ENCODE measurements around the gene DTX1.

DTX1 gene

DNA sequence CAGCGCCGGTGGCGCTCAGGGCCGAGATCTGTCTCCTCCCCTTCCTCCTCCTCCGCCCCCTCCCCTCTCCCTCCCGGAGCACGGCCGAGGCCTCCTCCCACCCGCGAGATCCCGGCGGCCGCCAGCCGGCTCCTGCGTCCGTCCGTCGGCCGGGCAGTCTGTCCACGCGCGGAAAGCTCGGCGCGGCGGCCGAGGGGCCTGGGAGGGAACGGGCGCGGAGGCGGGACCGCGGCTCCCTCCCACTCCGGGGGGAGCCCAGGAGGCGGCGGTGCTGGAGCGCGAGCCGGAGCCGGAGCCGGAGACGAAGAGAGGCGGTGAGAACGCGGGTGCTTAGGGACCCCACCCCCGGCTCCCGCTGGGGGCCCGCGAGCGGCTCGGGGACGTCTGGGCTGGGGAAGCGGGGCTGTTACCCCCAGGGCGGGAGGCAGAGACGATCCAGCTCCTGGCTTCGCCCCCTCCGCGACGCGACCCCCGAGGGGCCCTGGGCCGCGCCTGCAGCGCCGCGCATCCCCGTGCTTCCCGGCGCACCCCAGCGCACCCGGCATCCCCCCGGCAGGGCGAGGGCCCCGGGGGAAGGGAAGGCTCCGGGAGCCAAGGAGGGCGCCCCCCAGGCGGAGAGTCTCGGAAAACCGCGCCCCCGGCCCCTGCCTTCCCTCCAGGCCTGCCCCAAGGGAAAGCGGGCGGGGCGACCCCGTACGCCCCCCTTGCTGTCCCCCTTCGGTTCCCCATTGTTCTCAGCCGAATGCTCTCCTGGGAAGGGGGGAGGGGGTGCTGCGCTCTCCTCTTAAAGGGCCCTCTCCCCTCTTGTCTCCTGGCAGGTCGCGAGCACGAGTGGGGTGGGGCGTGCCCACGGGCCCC is at the start of gene DTX1:
TSS of gene DTX1 (plus strand) at position 100 of the 858 bp plus-strand sequence. CDS start 1,463 bp downstream, outside the sequence.
- Histone ChIP-seq H3K27me3 (ENCODE audit: insufficient read depth, low read length) (peaks cover 86% of the 10 kb centered on the region), H3K27ac (ENCODE audit: low read depth, low read length) (no peak within 1 kb of the TSS), H3K36me3 (ENCODE audit: insufficient read depth, low read length) (no peaks in the 10 kb centered on the region), H3K4me1 (ENCODE audit: control insufficient read depth, insufficient read depth, low read length, unreplicated experiment) (peaks cover 5% of the 10 kb centered on the region), H2AFZ (ENCODE audit: low read length, unreplicated experiment) (no peak within 1 kb of the TSS), H3K4me3 (ENCODE audit: low read depth, low read length) (peak within 1 kb of the TSS; percentile 68), H3K79me2 (ENCODE audit: control insufficient read depth, insufficient read depth, low read length, unreplicated experiment) (no peaks in the 10 kb centered on the region)

DNA sequence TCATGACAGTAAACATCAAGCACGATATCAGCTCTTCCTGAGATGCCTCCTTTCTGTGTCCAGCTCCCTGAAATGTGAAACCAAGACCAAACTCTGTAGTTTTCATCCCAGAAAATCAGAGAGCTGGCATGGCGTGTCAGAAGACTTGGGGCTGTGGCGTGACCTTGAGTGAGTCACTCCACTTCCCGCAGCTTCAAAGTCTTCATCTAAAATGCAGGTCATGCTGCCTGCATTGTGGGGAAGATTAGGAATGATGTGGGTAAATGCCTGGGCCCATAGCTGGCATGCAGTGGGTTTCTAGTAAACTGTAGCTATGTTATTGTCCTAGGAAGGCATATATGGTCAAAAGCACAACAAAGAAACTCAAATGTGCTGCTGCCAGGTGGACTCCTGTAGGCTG is 49.4 kb upstream of the DTX1 start:
- peak overlapping the region; percentile 74 for H3K27ac ChIP-seq (ENCODE audit: low read depth, low read length)
- H3K4me1 ChIP-seq (ENCODE audit: control insufficient read depth, insufficient read depth, low read length, unreplicated experiment): peaks cover 16% of the 10 kb centered on the region
- no peaks in the 10 kb centered on the region for H3K79me2 ChIP-seq (ENCODE audit: control insufficient read depth, insufficient read depth, low read length, unreplicated experiment)
- H2AFZ ChIP-seq (ENCODE audit: low read length, unreplicated experiment): no peak overlapping the region
- H3K36me3 ChIP-seq (ENCODE audit: insufficient read depth, low read length): peaks cover 84% of the 10 kb centered on the region
- H3K4me3 ChIP-seq (ENCODE audit: low read depth, low read length): no peak overlapping the region
- H3K27me3 ChIP-seq (ENCODE audit: insufficient read depth, low read length): no peaks in the 10 kb centered on the region

DNA sequence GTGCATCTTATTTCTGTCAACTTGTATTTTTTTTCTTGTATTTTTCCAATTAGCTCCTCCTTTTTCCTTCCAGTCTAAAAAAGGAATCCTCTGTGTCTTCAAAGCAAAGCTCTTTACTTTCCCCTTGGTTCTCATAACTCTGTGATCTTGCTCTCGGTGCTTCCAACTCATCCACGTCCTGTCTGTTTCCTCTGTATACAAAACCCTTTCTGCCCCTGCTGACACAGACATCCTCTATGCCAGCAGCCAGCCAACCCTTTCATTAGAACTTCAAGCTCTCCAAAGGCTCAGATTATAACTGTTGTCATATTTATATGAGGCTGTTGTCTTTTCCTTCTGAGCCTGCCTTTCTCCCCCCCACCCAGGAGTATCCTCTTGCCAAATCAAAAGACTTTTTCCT is 45.8 kb upstream of the DTX1 start:
- Histone ChIP-seq H3K79me2 (ENCODE audit: control insufficient read depth, insufficient read depth, low read length, unreplicated experiment) (no peaks in the 10 kb centered on the region), H3K4me1 (ENCODE audit: control insufficient read depth, insufficient read depth, low read length, unreplicated experiment) (peaks cover 16% of the 10 kb centered on the region), H3K4me3 (ENCODE audit: low read depth, low read length) (no peak overlapping the region), H2AFZ (ENCODE audit: low read length, unreplicated experiment) (no peak overlapping the region), H3K36me3 (ENCODE audit: insufficient read depth, low read length) (peaks cover 55% of the 10 kb centered on the region), H3K27me3 (ENCODE audit: insufficient read depth, low read length) (no peaks in the 10 kb centered on the region), H3K27ac (ENCODE audit: low read depth, low read length) (no peak overlapping the region)

DNA sequence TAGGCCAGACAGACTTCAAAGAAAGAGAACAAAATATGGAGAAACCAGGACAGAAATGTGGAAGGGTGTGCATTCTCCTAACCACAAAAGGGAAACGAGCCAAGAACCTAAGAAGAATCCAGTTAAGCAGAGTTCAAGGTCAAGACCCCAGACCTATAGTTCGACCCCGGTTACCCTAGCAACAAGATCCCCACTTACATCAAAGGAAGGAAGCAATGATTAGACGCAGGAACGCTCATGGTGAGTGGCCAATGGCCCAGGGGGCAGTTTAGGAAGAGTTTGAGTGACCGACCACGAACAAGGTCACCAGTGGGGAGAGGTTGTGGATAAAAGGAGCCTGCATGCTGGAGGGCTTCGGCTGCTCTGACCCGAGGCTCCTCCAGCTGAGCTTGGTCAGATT is 42.0 kb upstream of the DTX1 start:
- H3K4me3 ChIP-seq (ENCODE audit: low read depth, low read length): no peak overlapping the region
- H3K27me3 ChIP-seq (ENCODE audit: insufficient read depth, low read length): no peaks in the 10 kb centered on the region
- peaks cover 8% of the 10 kb centered on the region for H3K4me1 ChIP-seq (ENCODE audit: control insufficient read depth, insufficient read depth, low read length, unreplicated experiment)
- no peak overlapping the region for H3K27ac ChIP-seq (ENCODE audit: low read depth, low read length)
- peaks cover 25% of the 10 kb centered on the region for H3K36me3 ChIP-seq (ENCODE audit: insufficient read depth, low read length)
- H2AFZ ChIP-seq (ENCODE audit: low read length, unreplicated experiment): no peak overlapping the region
- no peaks in the 10 kb centered on the region for H3K79me2 ChIP-seq (ENCODE audit: control insufficient read depth, insufficient read depth, low read length, unreplicated experiment)

DNA sequence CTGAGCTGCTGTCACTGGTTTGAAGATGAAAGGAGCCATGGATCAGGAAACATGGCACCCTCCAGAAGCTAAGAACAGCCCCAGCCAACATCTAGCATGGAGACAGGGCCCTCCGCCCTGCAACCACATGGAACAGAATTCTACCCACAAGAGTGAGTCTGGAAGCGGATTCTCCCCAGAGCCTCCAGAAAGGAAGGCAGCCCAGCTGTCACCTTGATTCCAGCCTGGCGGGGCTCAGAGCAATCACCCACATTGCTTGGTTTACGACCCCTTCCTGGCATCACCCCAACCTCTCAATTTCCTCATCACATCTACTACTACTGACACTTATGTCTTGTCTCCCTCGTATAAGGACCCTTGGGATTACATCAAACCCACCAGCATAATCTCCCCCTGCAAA is 39.7 kb upstream of the DTX1 start:
- Histone ChIP-seq H3K27ac (ENCODE audit: low read depth, low read length) (no peak overlapping the region), H3K4me1 (ENCODE audit: control insufficient read depth, insufficient read depth, low read length, unreplicated experiment) (peaks cover 12% of the 10 kb centered on the region), H3K36me3 (ENCODE audit: insufficient read depth, low read length) (peaks cover 3% of the 10 kb centered on the region), H3K79me2 (ENCODE audit: control insufficient read depth, insufficient read depth, low read length, unreplicated experiment) (no peaks in the 10 kb centered on the region), H3K4me3 (ENCODE audit: low read depth, low read length) (no peak overlapping the region), H2AFZ (ENCODE audit: low read length, unreplicated experiment) (no peak overlapping the region), H3K27me3 (ENCODE audit: insufficient read depth, low read length) (no peaks in the 10 kb centered on the region)

DNA sequence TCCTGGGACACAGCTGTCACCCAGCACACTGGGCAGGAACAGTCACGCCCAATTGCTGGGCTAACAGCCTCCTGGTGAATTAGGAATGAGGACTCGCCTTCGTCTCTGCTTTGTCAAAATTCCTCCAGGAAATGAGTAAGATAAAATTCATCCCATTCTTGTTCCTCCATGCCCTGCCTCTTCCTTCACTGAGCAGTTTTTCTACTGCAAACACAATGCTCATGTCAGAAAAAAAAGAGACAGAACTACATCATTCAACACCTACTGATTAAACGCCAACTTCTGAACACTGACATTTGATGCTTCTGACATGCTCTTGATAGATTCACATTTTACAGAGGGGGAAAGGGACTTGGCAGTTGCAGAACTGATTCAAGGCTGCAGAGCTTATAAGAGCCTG is 37.5 kb upstream of the DTX1 start:
- Histone ChIP-seq H3K79me2 (ENCODE audit: control insufficient read depth, insufficient read depth, low read length, unreplicated experiment) (no peaks in the 10 kb centered on the region), H3K4me3 (ENCODE audit: low read depth, low read length) (peak overlapping the region; percentile 55; the same call in 1 of the 2 replicates), H3K36me3 (ENCODE audit: insufficient read depth, low read length) (no peaks in the 10 kb centered on the region), H2AFZ (ENCODE audit: low read length, unreplicated experiment) (peak overlapping the region; percentile 64), H3K27me3 (ENCODE audit: insufficient read depth, low read length) (no peaks in the 10 kb centered on the region), H3K4me1 (ENCODE audit: control insufficient read depth, insufficient read depth, low read length, unreplicated experiment) (peaks cover 12% of the 10 kb centered on the region), H3K27ac (ENCODE audit: low read depth, low read length) (peak overlapping the region; percentile 22)

DNA sequence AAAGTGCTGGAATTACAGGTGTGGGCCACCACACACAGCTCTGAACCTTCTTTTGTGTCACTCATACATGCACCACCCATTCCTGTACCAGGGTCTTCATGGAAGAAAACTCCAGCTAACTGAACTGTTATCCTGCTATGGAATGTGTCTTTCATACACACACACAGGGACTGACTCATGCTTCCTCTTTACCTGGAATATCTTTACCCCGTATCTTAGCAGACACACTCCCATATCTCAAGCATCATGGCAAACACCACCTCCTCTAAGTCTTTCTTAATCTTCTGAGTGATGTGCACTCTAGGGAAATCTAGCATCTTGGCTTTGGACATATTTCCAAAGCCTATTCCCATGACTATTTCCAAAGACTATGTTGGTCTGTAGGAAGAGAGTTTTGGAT is 35.0 kb upstream of the DTX1 start:
- Histone ChIP-seq H3K79me2 (ENCODE audit: control insufficient read depth, insufficient read depth, low read length, unreplicated experiment) (no peaks in the 10 kb centered on the region), H3K4me3 (ENCODE audit: low read depth, low read length) (no peak overlapping the region), H3K27ac (ENCODE audit: low read depth, low read length) (no peak overlapping the region), H2AFZ (ENCODE audit: low read length, unreplicated experiment) (no peak overlapping the region), H3K27me3 (ENCODE audit: insufficient read depth, low read length) (no peaks in the 10 kb centered on the region), H3K4me1 (ENCODE audit: control insufficient read depth, insufficient read depth, low read length, unreplicated experiment) (peaks cover 12% of the 10 kb centered on the region), H3K36me3 (ENCODE audit: insufficient read depth, low read length) (no peaks in the 10 kb centered on the region)

DNA sequence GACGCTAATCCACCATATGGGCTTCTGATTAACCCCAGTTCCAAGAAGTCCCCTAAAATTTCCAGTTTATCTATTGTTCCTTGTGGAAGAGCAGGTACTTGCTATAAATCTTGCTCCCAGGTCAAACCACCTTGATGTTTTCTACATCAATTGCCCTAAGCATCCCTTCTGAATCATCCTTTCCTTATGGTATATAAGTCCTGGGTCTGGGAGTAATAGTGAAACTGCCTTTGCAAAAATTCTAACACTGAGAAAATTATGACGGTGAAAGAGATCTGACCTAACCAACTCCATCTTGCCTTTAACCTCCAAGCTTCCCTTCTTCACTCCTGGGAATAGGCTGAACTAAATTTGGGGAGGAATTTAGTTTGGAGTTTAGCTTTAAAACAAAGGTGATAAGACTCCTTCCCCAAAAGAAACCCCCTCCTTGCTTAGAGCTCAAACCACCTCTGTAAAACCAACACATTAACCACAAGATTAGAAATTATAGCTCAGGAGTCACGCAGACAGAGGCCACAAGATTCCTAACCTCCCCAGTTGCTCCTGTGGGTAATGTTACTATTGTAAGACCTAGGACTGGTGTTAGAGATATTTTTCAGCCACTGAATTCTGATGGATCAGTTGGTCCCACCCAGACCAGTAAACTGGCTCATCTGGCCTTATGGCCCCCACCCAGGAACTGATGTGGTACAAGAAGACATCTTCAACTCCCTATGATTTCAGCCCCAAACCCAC is 33.8 kb upstream of the DTX1 start:
- Histone ChIP-seq H3K27me3 (ENCODE audit: insufficient read depth, low read length) (no peaks in the 10 kb centered on the region), H2AFZ (ENCODE audit: low read length, unreplicated experiment) (no peak overlapping the region), H3K79me2 (ENCODE audit: control insufficient read depth, insufficient read depth, low read length, unreplicated experiment) (no peaks in the 10 kb centered on the region), H3K4me1 (ENCODE audit: control insufficient read depth, insufficient read depth, low read length, unreplicated experiment) (peaks cover 12% of the 10 kb centered on the region), H3K27ac (ENCODE audit: low read depth, low read length) (no peak overlapping the region), H3K36me3 (ENCODE audit: insufficient read depth, low read length) (no peaks in the 10 kb centered on the region), H3K4me3 (ENCODE audit: low read depth, low read length) (no peak overlapping the region)

DNA sequence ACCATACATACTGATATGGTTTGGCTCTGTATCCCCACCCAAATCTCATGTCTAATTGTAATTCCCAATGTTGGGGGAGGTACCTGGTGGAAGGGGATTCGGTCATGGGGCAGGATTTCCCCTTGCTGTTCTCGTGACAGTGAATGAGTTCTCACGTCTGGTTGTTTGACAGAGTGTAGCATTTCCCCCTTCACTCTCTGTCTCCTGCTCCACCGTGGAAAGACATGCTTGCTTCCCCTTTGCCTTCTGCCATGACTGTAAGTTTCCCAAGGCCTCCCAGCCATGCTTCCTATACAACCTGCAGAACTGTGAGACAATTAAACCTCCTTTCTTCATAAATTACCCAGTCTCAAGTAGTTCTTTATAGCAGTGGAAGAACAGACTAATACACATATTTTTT is 28.8 kb upstream of the DTX1 start:
- no peak overlapping the region for H3K27ac ChIP-seq (ENCODE audit: low read depth, low read length)

DNA sequence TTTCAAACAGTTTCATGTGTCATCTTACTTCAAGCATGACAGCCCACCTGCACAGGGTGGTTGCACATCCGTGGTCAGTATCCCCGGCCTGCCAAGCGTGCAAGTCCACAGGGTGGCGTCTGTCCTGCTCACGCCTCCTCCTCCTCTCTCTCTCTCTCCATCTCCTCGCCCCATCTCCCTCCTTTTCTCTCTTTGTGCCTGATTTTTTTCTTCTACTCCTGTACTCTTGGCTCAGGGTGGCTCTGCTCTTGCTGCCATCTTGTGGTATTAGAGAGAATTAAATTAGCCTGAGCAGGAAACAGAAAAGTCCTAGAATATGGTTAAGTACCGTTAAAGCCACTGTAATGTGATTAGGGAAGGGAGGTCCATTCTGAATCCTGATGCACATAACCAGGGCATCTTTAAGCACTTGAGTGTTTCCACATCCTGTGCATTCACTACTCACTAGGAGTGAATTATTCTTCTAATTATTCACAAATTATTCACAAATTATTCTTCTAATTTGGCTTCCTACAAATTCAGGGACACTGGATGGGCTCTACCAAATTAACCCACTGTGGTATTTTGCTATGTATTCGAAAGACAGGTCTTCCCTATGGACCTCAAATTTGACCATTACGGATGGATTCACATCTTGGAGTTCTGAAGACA is 25.5 kb upstream of the DTX1 start:
- Histone ChIP-seq H3K27ac (ENCODE audit: low read depth, low read length) (no peak overlapping the region), H3K4me3 (ENCODE audit: low read depth, low read length) (no peak overlapping the region), H3K79me2 (ENCODE audit: control insufficient read depth, insufficient read depth, low read length, unreplicated experiment) (no peaks in the 10 kb centered on the region), H3K4me1 (ENCODE audit: control insufficient read depth, insufficient read depth, low read length, unreplicated experiment) (no peaks in the 10 kb centered on the region), H2AFZ (ENCODE audit: low read length, unreplicated experiment) (peak overlapping the region; percentile 14), H3K36me3 (ENCODE audit: insufficient read depth, low read length) (no peaks in the 10 kb centered on the region), H3K27me3 (ENCODE audit: insufficient read depth, low read length) (no peaks in the 10 kb centered on the region)

More for the DNA sequence above, 28.8 kb upstream of the DTX1 start:
- H3K36me3 ChIP-seq (ENCODE audit: insufficient read depth, low read length): no peaks in the 10 kb centered on the region
- no peaks in the 10 kb centered on the region for H3K4me1 ChIP-seq (ENCODE audit: control insufficient read depth, insufficient read depth, low read length, unreplicated experiment)
- H3K27me3 ChIP-seq (ENCODE audit: insufficient read depth, low read length): no peaks in the 10 kb centered on the region
- no peaks in the 10 kb centered on the region for H3K79me2 ChIP-seq (ENCODE audit: control insufficient read depth, insufficient read depth, low read length, unreplicated experiment)
- no peak overlapping the region for H3K4me3 ChIP-seq (ENCODE audit: low read depth, low read length)
- no peak overlapping the region for H2AFZ ChIP-seq (ENCODE audit: low read length, unreplicated experiment)

All from ACC112 (cell line).